B cell (primary cell): ENCODE measurements around the gene MCF2L. TPM values are rescaled to one million over a fixed set of nuclear protein-coding genes. Genes with fewer than 3 reads are reported as not detected.

Experiments used
- ATAC-seq: fragments of 200-7000 bp; cut with Tn5 transposase; one replicate; pipeline ENCODE4 v1.10.0; 2021; ENCODE audit warnings: low read depth, mild to moderate bottlenecking, moderate number of reproducible peaks, moderate library complexity
- CTCF ChIA-PET: fragments of 350-600 bp; sonication (Branson Sonifier 250); formaldehyde crosslinking; loops from one replicate; lab custom pipeline; 2021; ENCODE audit warnings: antibody characterized with exemption, inconsistent platforms; lab: Charles Lee
- POLR2A ChIA-PET: fragments of 350-600 bp; sonication (Branson Sonifier 250); formaldehyde crosslinking; loops from one replicate; lab custom pipeline; 2021; ENCODE audit warnings: antibody characterized with exemption; lab: Charles Lee
- DNase-seq: peaks from one replicate; pipeline ENCODE4 v3.0.0; 2013
- H2AFZ ChIP-seq: 2 replicates; pipeline ENCODE4 v1.6.1; 2012; ENCODE audit warnings: mild to moderate bottlenecking, low read depth, low read length; ENCODE audit not compliant: insufficient read depth, poor library complexity, severe bottlenecking
- H3K27ac ChIP-seq, 2 donors: 1 replicate in 1 of 2; 2 replicates in 1 of 2; pipeline ENCODE4 v1.5.1; 2012 to 2013; ENCODE audit warnings: low read length in 2 of 2, mild to moderate bottlenecking in 2 of 2, moderate library complexity in 1 of 2
- H3K27me3 ChIP-seq, 4 experiments: fragments of 200-600 bp in 1 of 4; sonication (generic) in 1 of 4; replicated peaks in 1 of 4; 1 replicate in 2 of 4; 2 replicates in 2 of 4; pipeline versions ENCODE4 v1.6.1 to v1.7.0; 2013 to 2016; ENCODE audit warnings: low read length in 3 of 4, mild to moderate bottlenecking in 2 of 4, mixed read lengths in 1 of 4, moderate library complexity in 1 of 4; ENCODE audit not compliant: insufficient read depth in 4 of 4, control insufficient read depth in 3 of 4; ENCODE audit errors: control extremely low read depth in 1 of 4
- H3K36me3 ChIP-seq, 2 experiments: replicated peaks in 1 of 2; 1 replicate in 1 of 2; 2 replicates in 1 of 2; pipeline versions ENCODE4 v1.6.1 to v1.7.1; 2013; ENCODE audit warnings: low read length in 1 of 2; ENCODE audit not compliant: insufficient read depth in 2 of 2, control insufficient read depth in 1 of 2; ENCODE audit errors: control extremely low read depth in 1 of 2, extremely low read depth in 1 of 2
- H3K4me1 ChIP-seq, 2 donors: fragments of 200-600 bp in 1 of 2; sonication (generic) in 1 of 2; 1 replicate in 1 of 2; 2 replicates in 1 of 2; pipeline versions ENCODE4 v1.5.1 to v1.6.1; 2013 to 2017; ENCODE audit warnings: low read length in 2 of 2; ENCODE audit not compliant: control insufficient read depth in 2 of 2, insufficient read depth in 2 of 2
- H3K4me2 ChIP-seq: replicated peaks from 2 replicates; pipeline ENCODE3; 2012; ENCODE audit warnings: mild to moderate bottlenecking, low read depth, low read length; ENCODE audit not compliant: poor library complexity, severe bottlenecking
- H3K4me3 ChIP-seq, 5 experiments: fragments of 200-600 bp in 1 of 5; sonication (generic) in 1 of 5; 1 replicate in 3 of 5; 2 replicates in 2 of 5; pipeline versions ENCODE4 v1.5.1 to v1.7.0; 2011 to 2016; ENCODE audit warnings: low read length in 4 of 5, mild to moderate bottlenecking in 4 of 5, low read depth in 2 of 5, control low read depth in 1 of 5, moderate library complexity in 1 of 5; ENCODE audit not compliant: insufficient read depth in 1 of 5; ENCODE audit errors: control extremely low read depth in 1 of 5, extremely low read depth in 1 of 5
- H3K79me2 ChIP-seq: fragments of 200-600 bp; sonication (generic); one replicate; pipeline ENCODE4 v1.6.0; 2016; ENCODE audit warnings: low read length; ENCODE audit not compliant: control insufficient read depth, insufficient read depth
- H3K9ac ChIP-seq: fragments of 200-600 bp; sonication (generic); 2 replicates; pipeline ENCODE4 v1.6.1; 2017; ENCODE audit warnings: mild to moderate bottlenecking, low read length, moderate library complexity
- H3K9me3 ChIP-seq, 3 donors: one replicate each; pipeline versions ENCODE4 v1.6.1 to v1.7.1; 2013; ENCODE audit warnings: low read length in 2 of 3; ENCODE audit not compliant: control insufficient read depth in 2 of 3, insufficient read depth in 1 of 3; ENCODE audit errors: control extremely low read depth in 1 of 3
- H4K20me1 ChIP-seq: 2 replicates; pipeline ENCODE4 v1.6.0; 2012; ENCODE audit warnings: mild to moderate bottlenecking, low read length; ENCODE audit not compliant: insufficient read depth, control insufficient read depth, poor library complexity, severe bottlenecking
- H3K27ac Mint-ChIP-seq: one replicate; pipeline ENCODE4 v1.8.0; 2021; ENCODE audit warnings: mixed read lengths
- H3K27me3 Mint-ChIP-seq: one replicate; pipeline ENCODE4 v1.8.0; 2021; ENCODE audit warnings: mixed read lengths
- H3K4me1 Mint-ChIP-seq: one replicate; pipeline ENCODE4 v1.8.0; 2021; ENCODE audit warnings: mixed read lengths
- H3K4me3 Mint-ChIP-seq: one replicate; pipeline ENCODE4 v1.8.0; 2021; ENCODE audit warnings: mixed read lengths
- H3K9me3 Mint-ChIP-seq: one replicate; pipeline ENCODE4 v1.8.0; 2022; ENCODE audit warnings: mixed read lengths; ENCODE audit not compliant: insufficient read depth
- EZH2 ChIP-seq: IDR thresholded peaks from 2 replicates; pipeline ENCODE4 v1.6.1; 2012; ENCODE audit warnings: borderline replicate concordance, low read depth, mild to moderate bottlenecking, moderate library complexity, low read length; ENCODE audit not compliant: insufficient read depth, poor library complexity, severe bottlenecking
- WGBS: methylation state at CpG from one replicate; pipeline ENCODE4 v1.1.5; 2013; ENCODE audit warnings: missing lambda C conversion rate; ENCODE audit not compliant: insufficient coverage; 5-methylcytosine and 5-hydroxymethylcytosine counted together
- intact Hi-C: fragments of 100-400 bp; cut with micrococcal nuclease; formaldehyde crosslinking; loops from one replicate; pipeline ENCODE4 v1.10.0; 2022
- polyA plus RNA-seq: library from polyadenylated mRNA; depleted of rRNA; stranded (reverse); fragments of >200 nt; gene quantifications from 2 replicates; pipeline ENCODE4 v1.2.3, GENCODE V29; 2012
- total RNA-seq, 2 donors: library from RNA; stranded (reverse); fragments of 120-200 nt in 1 of 2; gene quantifications; 1 replicate in 1 of 2; 2 replicates in 1 of 2; pipeline versions ENCODE4 v1.2.3 to v1.2.4, GENCODE V29; 2013 to 2022
- TF ChIP-seq, protein P1 (sequence below): fragments of 200-600 bp; IDR thresholded peaks from one replicate; pipeline ENCODE4 v1.8.0; 2022; ENCODE audit warnings: antibody characterized with exemption, mild to moderate bottlenecking

Gene MCF2L
- total and polyA plus RNA-seq, 2 donors (not counting 1 experiment from before 2014, with no cell fraction given) = 3.7 to 8.2 TPM

DNA sequence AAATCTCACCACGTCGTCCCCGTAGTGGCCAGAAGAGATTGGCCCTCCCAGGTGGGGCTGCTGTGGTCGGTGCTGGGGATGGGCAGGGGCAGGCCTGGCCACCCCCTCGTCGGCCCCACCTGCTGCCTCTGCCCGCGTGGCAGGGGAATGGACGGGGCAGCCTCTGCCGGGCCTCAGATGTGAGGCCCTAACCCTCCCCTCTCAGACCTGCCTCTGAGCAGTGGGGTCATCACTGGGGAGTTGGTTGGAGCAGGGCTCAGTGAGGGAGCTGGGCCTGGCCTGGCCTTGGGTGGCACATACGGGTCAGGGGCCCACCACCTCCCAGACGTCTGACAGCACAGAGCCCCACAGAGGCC lies 41.5 kb downstream of the MCF2L start:
- WGBS = 65% methylated on average over 10 of the region's 12 CpGs
- Histone ChIP-seq H3K36me3 (no peaks in the 10 kb centered on the region), H2AFZ (no peak overlapping the region), H3K4me2 (no peak overlapping the region), H4K20me1 (no peaks in the 10 kb centered on the region), H3K9me3 (peaks cover 0 to 5% (median 0%) of the 10 kb centered on the region in 3 donors), H3K27me3 (no peaks in the 10 kb centered on the region), H3K27ac (no peak overlapping the region), H3K4me3 (no peak overlapping the region), H3K4me1 (no peaks in the 10 kb centered on the region), H3K79me2 (no peaks in the 10 kb centered on the region), H3K9ac (no peak overlapping the region)
- peaks cover 3% of the 10 kb centered on the region for H3K27me3 Mint-ChIP-seq
- intact Hi-C loops = no loop called here
- TF ChIP-seq EZH2 = no peak
- TF ChIP-seq, protein P1, sequence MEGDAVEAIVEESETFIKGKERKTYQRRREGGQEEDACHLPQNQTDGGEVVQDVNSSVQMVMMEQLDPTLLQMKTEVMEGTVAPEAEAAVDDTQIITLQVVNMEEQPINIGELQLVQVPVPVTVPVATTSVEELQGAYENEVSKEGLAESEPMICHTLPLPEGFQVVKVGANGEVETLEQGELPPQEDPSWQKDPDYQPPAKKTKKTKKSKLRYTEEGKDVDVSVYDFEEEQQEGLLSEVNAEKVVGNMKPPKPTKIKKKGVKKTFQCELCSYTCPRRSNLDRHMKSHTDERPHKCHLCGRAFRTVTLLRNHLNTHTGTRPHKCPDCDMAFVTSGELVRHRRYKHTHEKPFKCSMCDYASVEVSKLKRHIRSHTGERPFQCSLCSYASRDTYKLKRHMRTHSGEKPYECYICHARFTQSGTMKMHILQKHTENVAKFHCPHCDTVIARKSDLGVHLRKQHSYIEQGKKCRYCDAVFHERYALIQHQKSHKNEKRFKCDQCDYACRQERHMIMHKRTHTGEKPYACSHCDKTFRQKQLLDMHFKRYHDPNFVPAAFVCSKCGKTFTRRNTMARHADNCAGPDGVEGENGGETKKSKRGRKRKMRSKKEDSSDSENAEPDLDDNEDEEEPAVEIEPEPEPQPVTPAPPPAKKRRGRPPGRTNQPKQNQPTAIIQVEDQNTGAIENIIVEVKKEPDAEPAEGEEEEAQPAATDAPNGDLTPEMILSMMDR = no peak
- ATAC-seq = no peak
- H3K9me3 Mint-ChIP-seq = no peaks in the 10 kb centered on the region
- no peak overlapping the region for H3K27ac Mint-ChIP-seq
- POLR2A ChIA-PET = no interaction called here
- DNase-seq = no peak
- CTCF ChIA-PET = no interaction called here
- no peak overlapping the region for H3K4me3 Mint-ChIP-seq
- H3K4me1 Mint-ChIP-seq = peaks cover 4% of the 10 kb centered on the region

DNA sequence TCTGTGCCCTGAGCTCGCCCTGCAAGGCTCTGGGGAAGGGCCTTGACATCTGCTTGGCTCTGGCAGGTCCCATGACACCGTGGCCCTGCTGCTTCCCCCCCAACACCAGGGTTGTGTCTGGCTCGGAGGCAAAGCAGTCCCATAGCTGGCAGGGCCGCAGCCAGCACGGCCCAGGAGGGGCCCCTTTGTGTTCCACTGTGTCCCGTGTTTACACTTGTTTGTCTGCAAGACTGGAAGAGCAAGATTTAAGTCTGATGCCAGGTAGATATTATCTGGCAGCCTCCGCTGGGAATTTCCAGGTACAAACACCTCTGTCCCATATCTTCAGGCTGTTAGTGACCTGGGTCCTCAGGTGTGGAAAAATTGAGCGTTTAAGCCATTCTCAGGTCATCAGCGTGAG lies 44.3 kb downstream of the MCF2L start:
- CTCF ChIA-PET = no interaction called here

More for the DNA sequence above, 44.3 kb downstream of the MCF2L start:
- Histone ChIP-seq H2AFZ (no peak overlapping the region), H3K36me3 (no peaks in the 10 kb centered on the region), H3K9me3 (peaks cover 0 to 3% (median 0%) of the 10 kb centered on the region in 3 donors), H4K20me1 (no peaks in the 10 kb centered on the region), H3K9ac (no peak overlapping the region), H3K27ac (no peak overlapping the region), H3K4me2 (no peak overlapping the region), H3K4me1 (no peaks in the 10 kb centered on the region), H3K79me2 (no peaks in the 10 kb centered on the region), H3K4me3 (no peak overlapping the region), H3K27me3 (no peaks in the 10 kb centered on the region)
- H3K4me3 Mint-ChIP-seq = no peak overlapping the region
- H3K4me1 Mint-ChIP-seq = peaks cover 4% of the 10 kb centered on the region
- peaks cover 3% of the 10 kb centered on the region for H3K27me3 Mint-ChIP-seq
- TF ChIP-seq, protein P1 = no peak
- TF ChIP-seq EZH2 = no peak
- ATAC-seq (no peak), DNase-seq (no peak)
- no peak overlapping the region for H3K27ac Mint-ChIP-seq
- intact Hi-C loops = no loop called here
- no peaks in the 10 kb centered on the region for H3K9me3 Mint-ChIP-seq
- WGBS = 94% methylated on average over 6 of the region's 9 CpGs
- POLR2A ChIA-PET = no interaction called here
